NCI-H526 treated with DMSO at 0.1 percent for 48 hours (cell line): Measurements from ENCODE around the gene CDYL.
"Not testable (repeated sequence)": the region's sequence is repeated elsewhere in the genome, so short reads cannot be mapped to it uniquely, and the experiment has no call there.

Experiments used
- DNase-seq: peaks from one replicate; lab custom pipeline; 2025; lab: John Stamatoyannopoulos, UW

The CDYL gene

DNA sequence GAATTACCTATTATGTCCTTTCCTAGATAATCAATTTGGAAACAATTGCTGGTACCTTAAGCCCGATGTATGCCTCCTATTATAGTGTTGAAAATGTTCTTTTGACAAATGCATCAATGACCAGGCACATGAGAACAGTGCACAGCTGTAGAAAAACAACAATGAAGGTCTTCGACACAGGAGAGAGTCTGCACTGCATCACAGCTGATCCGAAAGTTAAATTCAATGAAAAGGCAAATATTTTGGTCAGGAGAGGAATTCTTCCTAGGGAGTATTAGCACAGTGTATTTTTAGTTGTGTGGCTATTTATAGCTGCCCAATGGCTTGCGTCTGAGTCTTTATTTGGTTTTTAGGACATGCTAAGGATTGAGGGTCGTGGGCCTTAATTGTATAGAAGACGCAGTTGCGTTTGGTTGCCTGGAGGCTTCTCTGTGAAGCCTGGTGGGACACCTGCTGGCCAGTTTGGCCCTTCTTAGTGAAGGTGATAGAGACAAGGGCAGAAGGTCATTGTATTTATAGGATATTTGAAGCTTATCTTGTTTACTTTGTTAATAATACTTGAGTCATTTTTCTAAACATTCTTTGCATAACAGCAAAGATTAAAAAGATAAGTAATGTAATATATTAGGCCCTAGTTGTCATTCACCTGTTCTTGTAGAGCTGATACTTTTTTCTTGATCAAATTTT is 72.3 kb downstream of the CDYL start:
- DNase-seq: peak; percentile 16

DNA sequence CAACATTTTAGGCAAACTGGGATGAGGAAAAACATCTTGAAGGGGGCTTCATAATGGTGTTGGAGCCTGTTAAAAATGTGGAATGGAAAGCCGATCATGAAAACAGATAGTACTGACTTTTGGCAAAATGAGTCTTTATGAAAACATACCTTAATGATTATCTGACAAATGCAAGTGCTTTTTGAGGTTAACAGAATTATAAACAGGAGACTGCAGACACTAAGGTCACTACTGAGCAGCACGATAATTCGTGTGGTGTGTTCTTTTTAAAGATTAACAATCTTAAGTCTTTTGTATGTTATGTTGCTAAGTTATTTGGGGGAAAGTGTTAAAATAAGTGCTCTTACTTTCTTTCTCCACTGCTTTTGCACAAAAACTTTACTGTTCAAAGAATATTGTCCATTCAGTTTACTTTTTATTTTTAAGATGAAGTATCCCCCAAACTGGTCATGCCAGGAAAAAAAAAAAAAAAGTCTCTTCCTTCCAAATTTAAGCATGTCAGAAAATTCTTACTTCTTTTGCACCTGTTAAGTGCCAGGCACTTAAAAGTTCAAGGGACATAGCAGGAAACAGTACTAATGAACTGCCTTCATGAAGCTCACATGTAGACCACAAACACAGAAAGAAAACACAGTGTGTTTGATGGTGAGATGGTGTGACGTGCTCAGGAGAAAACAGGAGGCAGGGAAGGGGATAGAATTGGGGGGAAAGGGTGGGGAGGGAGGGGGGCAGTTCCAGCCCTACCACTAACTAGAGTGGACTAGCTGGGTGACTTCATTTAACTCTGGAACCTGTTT is 73.2 kb downstream of the CDYL start:
- DNase-seq: no peak

DNA sequence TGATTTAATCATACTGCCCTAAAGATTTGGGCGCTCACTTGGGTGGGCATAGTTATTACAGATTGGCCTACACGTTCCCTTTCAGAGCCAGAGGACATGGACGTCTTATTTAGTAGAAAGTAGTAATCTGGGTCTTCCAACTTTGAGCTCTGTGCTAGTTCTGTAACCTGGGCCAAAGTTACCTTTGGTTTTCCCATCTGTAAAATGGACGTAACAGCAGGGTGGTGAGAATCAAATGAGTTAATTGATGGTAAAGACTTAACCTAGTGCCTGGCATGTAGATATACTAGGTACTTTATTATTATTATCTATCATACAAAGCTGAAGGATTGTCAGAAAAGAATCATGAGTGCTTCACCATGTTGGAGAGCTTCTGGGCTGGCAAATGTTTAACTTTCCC is 74.8 kb downstream of the CDYL start:
- DNase-seq: no peak

DNA sequence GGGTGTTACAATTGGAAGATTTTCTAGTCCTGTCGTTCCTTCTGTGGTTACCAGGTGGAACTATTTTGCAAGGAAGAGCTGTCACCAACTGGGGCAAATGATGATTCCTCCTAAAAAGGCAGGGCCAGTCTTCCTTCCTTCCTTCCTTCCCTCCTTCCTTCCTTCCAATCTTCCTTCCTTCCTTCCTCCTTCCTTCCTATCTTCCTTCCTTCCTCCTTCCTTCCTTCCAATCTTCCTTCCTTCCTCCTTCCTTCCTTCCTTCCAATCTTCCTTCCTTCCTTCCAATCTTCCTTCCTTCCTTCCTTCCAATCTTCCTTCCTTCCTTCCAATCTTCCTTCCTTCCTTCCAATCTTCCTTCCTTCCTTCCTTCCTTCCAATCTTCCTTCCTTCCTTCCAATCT is 76.0 kb downstream of the CDYL start:
- not testable (repeated sequence) for DNase-seq

GRCh38 chr6:4852938-4853337 is 76.7 kb downstream of the CDYL start:
- no peak for DNase-seq

GRCh38 chr6:4853349-4853748 is 77.1 kb downstream of the CDYL start:
- DNase-seq: no peak

GRCh38 chr6:4853782-4854511 is 77.7 kb downstream of the CDYL start:
- no peak for DNase-seq

- no peak for DNase-seq
These were observed 80.6 kb downstream of the CDYL start for GRCh38 chr6:4856785-4857184.

DNA sequence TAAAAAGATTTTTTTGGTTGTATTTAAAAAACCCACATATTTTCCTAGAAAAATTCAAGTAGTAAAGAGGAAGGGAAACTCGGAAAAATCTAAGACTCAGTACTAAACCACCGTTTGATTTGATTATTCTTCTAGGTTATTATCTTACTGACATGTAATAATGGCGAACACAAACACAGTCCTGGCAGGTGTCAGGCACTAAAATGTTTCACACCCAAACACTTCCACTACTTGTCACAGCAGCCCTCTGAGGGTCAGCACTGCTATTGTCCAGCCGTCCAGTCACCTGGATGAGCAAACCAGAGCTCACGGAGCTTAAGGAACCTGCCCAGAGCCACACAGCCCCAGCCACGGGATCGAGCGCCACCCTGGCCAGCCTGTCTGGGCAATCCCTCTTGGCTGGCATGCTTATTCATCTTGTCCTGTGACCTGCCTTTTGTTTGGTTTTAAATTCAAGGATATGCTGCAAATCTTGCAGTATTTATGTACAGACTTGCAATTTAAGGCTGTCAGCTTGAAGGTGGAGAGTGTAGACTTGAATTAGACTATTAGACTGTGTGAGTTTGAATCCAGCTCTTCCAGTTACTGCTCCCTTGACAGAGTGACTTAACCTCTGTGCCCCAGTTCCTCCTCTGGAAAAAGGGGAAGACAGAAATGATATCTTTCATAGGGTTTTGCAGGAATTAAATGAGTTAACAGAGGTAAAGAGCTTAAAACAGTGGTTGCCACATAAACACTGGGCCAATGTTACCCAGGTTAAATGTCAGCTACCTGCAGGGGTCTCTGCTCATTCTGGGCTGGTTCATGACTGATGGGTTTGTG is 82.2 kb downstream of the CDYL start:
- DNase-seq: no peak

DNA sequence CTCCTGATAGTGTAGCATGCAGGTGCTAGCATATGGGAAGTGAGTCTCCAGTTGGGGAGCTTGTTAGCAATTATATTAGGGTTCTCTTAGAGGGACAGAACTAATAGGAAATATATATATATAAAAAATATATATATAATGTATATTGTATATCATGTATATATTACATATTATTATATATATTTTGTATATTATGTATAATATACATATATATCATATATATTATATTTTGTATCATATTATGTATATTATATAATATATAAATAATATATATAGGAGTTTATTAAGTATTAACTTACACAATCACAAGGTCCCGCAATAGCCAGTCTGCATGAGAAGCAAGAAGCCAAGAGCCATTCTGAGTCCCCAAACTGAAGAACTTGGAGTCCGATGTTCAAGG is 84.2 kb downstream of the CDYL start:
- DNase-seq: no peak

DNA sequence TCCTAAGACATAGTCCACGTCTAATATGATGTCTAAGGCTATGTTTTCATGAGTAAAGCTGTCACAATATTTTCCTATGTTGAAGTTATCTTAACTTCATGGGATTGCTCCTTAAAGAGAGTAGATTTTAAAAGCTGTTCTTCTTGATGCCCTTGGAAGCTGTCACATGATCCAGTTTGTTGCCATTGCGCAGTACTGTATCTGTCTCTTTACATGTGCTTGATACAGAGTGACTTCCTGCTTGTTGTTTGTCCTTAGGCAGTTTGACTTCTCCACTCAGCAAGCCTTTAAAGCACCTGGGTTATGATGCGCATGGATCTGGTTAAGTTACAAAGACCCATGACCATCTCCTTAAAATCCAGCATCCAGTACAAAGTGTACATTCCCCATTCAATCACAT is 85.4 kb downstream of the CDYL start:
- no peak for DNase-seq

DNA sequence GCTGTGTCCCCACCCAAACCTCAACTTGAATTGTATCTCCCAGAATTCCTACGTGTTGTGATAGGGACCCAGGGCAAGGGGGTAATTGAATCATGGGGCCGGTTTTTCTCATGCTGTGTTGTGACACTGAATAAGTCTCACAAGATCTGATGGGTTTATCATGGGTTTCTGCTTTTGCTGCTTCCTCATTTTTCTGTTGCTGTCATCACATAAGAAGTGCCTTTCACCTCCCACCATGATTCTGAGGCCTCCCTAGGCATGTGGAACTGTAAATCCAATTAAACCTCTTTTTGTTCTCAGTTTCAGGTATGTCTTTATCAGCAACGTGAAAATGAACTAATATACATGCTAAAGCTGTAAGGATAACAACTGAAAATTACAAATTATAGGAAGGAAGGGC is 88.3 kb downstream of the CDYL start:
- DNase-seq: no peak

DNA sequence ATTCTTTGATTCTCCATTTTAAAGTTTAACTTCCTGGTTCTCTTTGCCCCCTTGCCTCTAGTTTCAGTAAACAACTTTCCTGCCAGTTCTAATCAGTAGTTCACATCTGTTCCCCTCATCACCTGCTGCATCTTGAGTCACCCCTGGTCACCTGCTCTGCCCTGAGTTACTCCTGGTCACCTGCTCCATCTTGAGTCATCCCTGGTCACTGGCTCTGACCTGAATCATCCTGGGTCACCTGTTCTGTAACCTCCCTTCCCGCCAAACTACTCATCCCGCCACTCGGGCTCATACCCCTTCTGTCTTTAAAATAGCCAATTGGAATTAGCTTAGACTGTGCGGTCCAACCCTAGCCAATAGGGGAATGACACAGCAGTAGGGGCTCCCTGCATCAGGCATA is 88.8 kb downstream of the CDYL start:
- not testable (repeated sequence) for DNase-seq

- DNase-seq: no peak
These were observed 94.8 kb downstream of the CDYL start for GRCh38 chr6:4870821-4871494.

DNA sequence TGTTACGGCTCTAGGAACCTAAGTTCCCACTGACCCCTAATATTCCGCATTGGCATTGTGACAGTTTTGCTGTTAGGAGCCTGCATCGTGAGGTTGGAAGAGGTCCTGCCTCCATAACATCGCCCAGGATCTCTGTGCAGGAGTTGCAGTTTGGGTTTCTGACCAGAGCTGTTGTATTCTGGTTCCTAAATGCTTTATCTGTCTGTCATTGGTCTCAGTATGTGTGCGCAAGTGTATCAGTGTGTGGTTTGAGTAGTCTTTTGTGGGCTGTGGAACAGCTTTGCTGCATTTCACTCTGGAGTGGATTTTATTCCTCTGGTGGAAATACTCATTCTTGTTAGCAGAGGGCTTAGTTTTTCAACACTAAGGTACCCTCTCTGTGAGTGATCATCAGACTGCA is 95.6 kb downstream of the CDYL start:
- DNase-seq: no peak

DNA sequence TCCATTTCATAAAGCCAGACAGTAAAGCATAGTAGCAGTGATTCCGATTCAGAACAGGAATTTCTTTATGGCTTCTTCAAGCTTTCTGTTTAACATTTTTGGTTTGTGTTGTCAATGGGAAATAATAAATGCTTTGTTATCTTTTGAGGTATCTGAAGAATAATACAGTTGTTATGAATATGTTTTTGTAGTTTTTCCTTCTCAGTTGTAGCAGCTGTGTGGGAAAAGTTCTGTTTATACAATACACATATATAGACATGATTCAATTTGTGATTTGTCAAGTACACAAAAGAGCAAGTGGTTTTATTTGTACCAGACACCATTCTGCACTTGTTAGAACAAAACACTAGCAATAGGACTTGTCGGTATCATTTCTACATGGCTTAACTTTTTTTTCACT is 96.6 kb downstream of the CDYL start:
- no peak for DNase-seq

- DNase-seq: no peak
These were observed 97.7 kb downstream of the CDYL start for GRCh38 chr6:4873928-4874327.

DNA sequence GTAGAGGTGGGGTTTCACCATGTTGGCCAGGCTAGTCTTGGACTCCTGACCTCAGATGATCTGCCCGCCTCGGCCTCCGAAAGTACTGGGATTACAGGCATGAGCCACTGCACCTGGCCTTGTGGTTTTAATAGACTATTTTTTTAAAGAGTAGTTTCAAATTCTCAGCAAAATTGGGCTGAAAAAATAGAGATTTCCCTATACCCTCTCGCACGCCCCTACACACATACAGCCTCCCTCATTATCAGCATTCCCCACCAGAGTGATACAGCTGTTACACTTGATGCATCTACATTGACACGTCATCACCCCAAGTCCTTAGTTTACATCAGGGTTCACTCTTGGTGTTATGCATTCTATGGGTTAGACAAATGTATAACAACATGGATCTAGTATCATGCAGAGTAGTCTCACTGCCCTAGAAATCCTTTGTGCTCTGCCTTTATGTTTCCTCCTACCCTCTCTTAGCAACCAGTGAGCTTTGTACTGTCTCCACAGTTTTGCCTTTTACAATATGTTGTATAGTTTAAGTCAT is 103.6 kb downstream of the CDYL start:
- DNase-seq: no peak

GRCh38 chr6:4880363-4880762 is 104.2 kb downstream of the CDYL start:
- DNase-seq: no peak

DNA sequence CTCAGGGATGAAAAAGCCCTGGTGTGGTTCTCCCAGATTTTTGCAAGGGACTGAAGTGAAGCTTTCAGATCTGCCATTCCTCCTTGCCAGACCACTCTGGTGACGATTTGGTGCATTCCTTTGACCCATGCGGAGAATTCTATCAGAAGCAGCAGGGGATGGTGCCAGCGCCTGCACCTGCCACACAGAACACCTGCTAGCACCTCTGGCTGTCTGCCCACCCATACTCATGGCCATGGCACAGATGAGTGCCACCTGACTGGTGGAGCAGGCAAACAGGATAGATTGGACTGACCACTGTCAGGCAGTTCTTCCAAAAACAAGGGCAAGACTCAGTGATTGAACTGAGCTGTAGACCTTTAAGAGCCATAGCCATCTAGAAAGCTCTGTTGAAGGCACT is 107.1 kb downstream of the CDYL start:
- DNase-seq: no peak

GRCh38 chr6:4884646-4885340 is 108.6 kb downstream of the CDYL start:
- DNase-seq: no peak
